Measurements from ENCODE around the gene FBXO3.

FBXO3 gene

GRCh38 chr11:33701302-33702230 lies 72.8 kb downstream of the FBXO3 start:
- DNase-seq (ENCODE audit: low read depth in 2 of 2), result no peak

GRCh38 chr11:33700502-33701271 lies 73.6 kb downstream of the FBXO3 start, which contains the start of gene C11orf91:
TSS of gene C11orf91 (minus strand) at chr11:33700826. CDS start at chr11:33700740, 86 bp downstream.
- DNase-seq (ENCODE audit: low read depth in 2 of 2), result peak; percentile 84 to 88

GRCh38 chr11:33700063-33700501 lies 74.2 kb downstream of the FBXO3 start:
- no peak for DNase-seq (ENCODE audit: low read depth in 2 of 2)

GRCh38 chr11:33699515-33700062 lies 74.7 kb downstream of the FBXO3 start:
- no peak for DNase-seq (ENCODE audit: low read depth in 2 of 2)

- no peak for DNase-seq (ENCODE audit: low read depth in 2 of 2)
Observed at GRCh38 chr11:33698921-33699320, 75.4 kb downstream of the FBXO3 start.

GRCh38 chr11:33697997-33698396 lies 76.3 kb downstream of the FBXO3 start:
- DNase-seq (ENCODE audit: low read depth in 2 of 2), result no peak

- no peak for DNase-seq (ENCODE audit: low read depth in 2 of 2)
Observed at GRCh38 chr11:33696931-33697638, 77.2 kb downstream of the FBXO3 start.

- no peak for DNase-seq (ENCODE audit: low read depth in 2 of 2)
Observed at GRCh38 chr11:33696411-33696810, 77.9 kb downstream of the FBXO3 start.

GRCh38 chr11:33695051-33695566 lies 79.2 kb downstream of the FBXO3 start:
- no peak for DNase-seq (ENCODE audit: low read depth in 2 of 2)

- no peak for DNase-seq (ENCODE audit: low read depth in 2 of 2)
Observed at GRCh38 chr11:33694346-33695050, 79.8 kb downstream of the FBXO3 start.

GRCh38 chr11:33692541-33692940 lies 81.8 kb downstream of the FBXO3 start:
- no peak for DNase-seq (ENCODE audit: low read depth in 2 of 2)

- DNase-seq (ENCODE audit: low read depth in 2 of 2), result no peak
Observed at GRCh38 chr11:33692013-33692504, 82.3 kb downstream of the FBXO3 start.

- no peak for DNase-seq (ENCODE audit: low read depth in 2 of 2)
Observed at GRCh38 chr11:33691066-33691864, 83.1 kb downstream of the FBXO3 start.

Data from stimulated activated CD8-positive, alpha-beta memory T cell treated with anti-CD3 and anti-CD28 coated beads, Interleukin-7, amount 100 ng/mL, for 4 hours (primary cell).